ENCODE results near the gene PTGDR2. TPM values are rescaled to one million over a fixed set of nuclear protein-coding genes. Genes with fewer than 3 reads are reported as not detected.

The PTGDR2 gene
- total RNA-seq, 1 donor from 2014 or later = 0.12 TPM

- Mint-ChIP-seq H3K4me1 (ENCODE audit: low read depth) (peaks cover 7% of the 10 kb centered on the region), H3K9me3 (ENCODE audit: low read depth) (no peaks in the 10 kb centered on the region), H3K36me3 (ENCODE audit: low read depth) (peaks cover 14% of the 10 kb centered on the region), H3K27ac (ENCODE audit: unreplicated experiment) (no peak overlapping the region), H3K27me3 (ENCODE audit: low read depth) (peaks cover 2% of the 10 kb centered on the region), H3K4me3 (ENCODE audit: unreplicated experiment) (no peak overlapping the region)
- DNase-seq (ENCODE audit: low spot score) = peak; percentile 36
- TF ChIP-seq CTCF (IDR thresholded peaks at IDR 0.05) = no peak
These were observed 664 bp downstream of the PTGDR2 start for GRCh38 chr11:60854847-60855725.

GRCh38 chr11:60854140-60854846 lies 1.5 kb downstream of the PTGDR2 start:
- Mint-ChIP-seq H3K27me3 (ENCODE audit: low read depth) (peaks cover 2% of the 10 kb centered on the region), H3K4me1 (ENCODE audit: low read depth) (peaks cover 7% of the 10 kb centered on the region), H3K4me3 (ENCODE audit: unreplicated experiment) (no peak overlapping the region), H3K36me3 (ENCODE audit: low read depth) (peaks cover 20% of the 10 kb centered on the region), H3K9me3 (ENCODE audit: low read depth) (no peaks in the 10 kb centered on the region), H3K27ac (ENCODE audit: unreplicated experiment) (no peak overlapping the region)
- no peak for TF ChIP-seq CTCF (IDR thresholded peaks at IDR 0.05)
- peak; percentile 41 for DNase-seq (ENCODE audit: low spot score)

GRCh38 chr11:60852982-60853950 lies 2.5 kb downstream of the PTGDR2 start:
- peaks cover 2% of the 10 kb centered on the region for H3K27me3 Mint-ChIP-seq (ENCODE audit: low read depth)
- no peak for TF ChIP-seq CTCF (IDR thresholded peaks at IDR 0.05)
- peaks cover 20% of the 10 kb centered on the region for H3K36me3 Mint-ChIP-seq (ENCODE audit: low read depth)
- DNase-seq (ENCODE audit: low spot score) = no peak
- no peak overlapping the region for H3K4me3 Mint-ChIP-seq (ENCODE audit: unreplicated experiment)
- no peak overlapping the region for H3K27ac Mint-ChIP-seq (ENCODE audit: unreplicated experiment)
- H3K4me1 Mint-ChIP-seq (ENCODE audit: low read depth) = peaks cover 4% of the 10 kb centered on the region
- no peaks in the 10 kb centered on the region for H3K9me3 Mint-ChIP-seq (ENCODE audit: low read depth)

GRCh38 chr11:60852117-60852981 lies 3.4 kb downstream of the PTGDR2 start:
- peaks cover 20% of the 10 kb centered on the region for H3K36me3 Mint-ChIP-seq (ENCODE audit: low read depth)

More at GRCh38 chr11:60852117-60852981, 3.4 kb downstream of the PTGDR2 start:
- DNase-seq (ENCODE audit: low spot score) = no peak
- Mint-ChIP-seq H3K4me1 (ENCODE audit: low read depth) (no peaks in the 10 kb centered on the region), H3K27ac (ENCODE audit: unreplicated experiment) (no peak overlapping the region), H3K4me3 (ENCODE audit: unreplicated experiment) (no peak overlapping the region), H3K9me3 (ENCODE audit: low read depth) (no peaks in the 10 kb centered on the region), H3K27me3 (ENCODE audit: low read depth) (peaks cover 2% of the 10 kb centered on the region)
- no peak for TF ChIP-seq CTCF (IDR thresholded peaks at IDR 0.05)

Measured in chondrocyte (in vitro differentiated cells).